Neuronal stem cell (in vitro differentiated cells): ENCODE measurements around the gene GRK6.
A peak's percentile ranks its signal among the peaks of the same experiment; 100 is the strongest.

ENCODE experiments used
- DNase-seq: peaks from one replicate; pipeline ENCODE4 v3.0.0-alpha.2; 2013; ENCODE audit warnings: low spot score
- H2AFZ ChIP-seq: one replicate; pipeline ENCODE4 v1.6.1; 2013; ENCODE audit warnings: mild to moderate bottlenecking, low read length, inconsistent platforms
- H2AK5ac ChIP-seq: 2 replicates; pipeline ENCODE4 v1.6.1; 2013; ENCODE audit warnings: low read depth, mild to moderate bottlenecking, inconsistent platforms, low read length, moderate library complexity, mixed read lengths
- H2BK120ac ChIP-seq: 2 replicates; pipeline ENCODE4 v1.6.1; 2013; ENCODE audit warnings: low read depth, mild to moderate bottlenecking, inconsistent platforms, low read length, moderate library complexity, mixed read lengths
- H2BK12ac ChIP-seq: one replicate; pipeline ENCODE4 v1.6.1; 2013; ENCODE audit warnings: low read length, inconsistent platforms
- H2BK15ac ChIP-seq: 2 replicates; pipeline ENCODE4 v1.6.1; 2013; ENCODE audit warnings: mild to moderate bottlenecking, low read length, inconsistent platforms, mixed read lengths
- H2BK5ac ChIP-seq: one replicate; pipeline ENCODE4 v1.6.1; 2013; ENCODE audit warnings: inconsistent platforms, mild to moderate bottlenecking, low read length, moderate library complexity
- H3K14ac ChIP-seq: one replicate; pipeline ENCODE4 v1.6.1; 2013; ENCODE audit warnings: low read length, inconsistent platforms
- H3K18ac ChIP-seq: 2 replicates; pipeline ENCODE4 v1.6.1; 2013; ENCODE audit warnings: low read length, inconsistent platforms
- H3K23ac ChIP-seq: 2 replicates; pipeline ENCODE4 v1.6.1; 2013; ENCODE audit warnings: low read depth, mild to moderate bottlenecking, mixed read lengths, low read length, inconsistent platforms; ENCODE audit not compliant: poor library complexity
- H3K27ac ChIP-seq: replicated peaks from 3 replicates; pipeline ENCODE4 v1.5.1; 2013; ENCODE audit warnings: low read length, inconsistent platforms
- H3K27me3 ChIP-seq, 3 experiments: 2 replicates each; pipeline ENCODE4 v1.6.1; 2013; ENCODE audit warnings: low read length in 3 of 3, mild to moderate bottlenecking in 2 of 3, inconsistent platforms in 1 of 3, low read depth in 1 of 3, mixed read lengths in 1 of 3, moderate library complexity in 1 of 3; ENCODE audit not compliant: control insufficient read depth in 3 of 3, insufficient read depth in 3 of 3
- H3K36me3 ChIP-seq, 2 donors: replicated peaks in 1 of 2; 2 replicates each; pipeline ENCODE4 v1.6.1; 2013; ENCODE audit warnings: low read length in 2 of 2; ENCODE audit not compliant: control insufficient read depth in 2 of 2, insufficient read depth in 2 of 2
- H3K4ac ChIP-seq: 2 replicates; pipeline ENCODE4 v1.6.1; 2013; ENCODE audit warnings: inconsistent platforms, mild to moderate bottlenecking, low read length, moderate library complexity
- H3K4me1 ChIP-seq, 2 donors: 1 replicate in 1 of 2; 2 replicates in 1 of 2; pipeline ENCODE4 v1.6.1; 2013; ENCODE audit warnings: low read length in 2 of 2, low read depth in 1 of 2; ENCODE audit not compliant: control insufficient read depth in 2 of 2, insufficient read depth in 1 of 2
- H3K4me2 ChIP-seq: one replicate; pipeline ENCODE4 v1.6.1; 2013; ENCODE audit warnings: mild to moderate bottlenecking, low read length, inconsistent platforms; ENCODE audit not compliant: insufficient read depth, poor library complexity, severe bottlenecking
- H3K4me3 ChIP-seq, 2 donors: 2 replicates each; pipeline ENCODE4 v1.5.1; 2013; ENCODE audit warnings: low read length in 2 of 2, mild to moderate bottlenecking in 2 of 2, inconsistent platforms in 1 of 2, moderate library complexity in 1 of 2
- H3K79me1 ChIP-seq: one replicate; pipeline ENCODE4 v1.6.1; 2013; ENCODE audit warnings: low read depth, mild to moderate bottlenecking, inconsistent platforms, low read length, moderate library complexity
- H3K9ac ChIP-seq: one replicate; pipeline ENCODE4 v1.6.1; 2013; ENCODE audit warnings: mild to moderate bottlenecking, low read depth, low read length, inconsistent platforms; ENCODE audit not compliant: poor library complexity
- H3K9me3 ChIP-seq, 2 donors: replicated peaks in 1 of 2; 2 replicates each; pipeline versions ENCODE3 to v1.6.1; 2013; ENCODE audit warnings: low read length in 2 of 2, mild to moderate bottlenecking in 2 of 2, inconsistent platforms in 1 of 2, low read depth in 1 of 2, mixed read lengths in 1 of 2, moderate library complexity in 1 of 2; ENCODE audit not compliant: control insufficient read depth in 2 of 2, insufficient read depth in 1 of 2
- H4K8ac ChIP-seq: one replicate; pipeline ENCODE4 v1.6.1; 2013; ENCODE audit warnings: low read depth, mild to moderate bottlenecking, inconsistent platforms, low read length, moderate library complexity
- H4K91ac ChIP-seq: one replicate; pipeline ENCODE4 v1.6.1; 2013; ENCODE audit warnings: low read length, low read depth, mild to moderate bottlenecking, inconsistent platforms; ENCODE audit not compliant: poor library complexity
- WGBS, 2 donors: extraction: QIAGEN DNeasy Blood & Tissue Kit; methylation state at CpG; one replicate each; pipeline ENCODE4 v1.1.7; 2013; ENCODE audit warnings: missing lambda C conversion rate in 2 of 2, mixed read lengths in 1 of 2; ENCODE audit not compliant: insufficient read length in 2 of 2, insufficient replicate concordance in 1 of 2; ENCODE audit errors: extremely low coverage in 2 of 2; 5-methylcytosine and 5-hydroxymethylcytosine counted together

The GRK6 gene

DNA sequence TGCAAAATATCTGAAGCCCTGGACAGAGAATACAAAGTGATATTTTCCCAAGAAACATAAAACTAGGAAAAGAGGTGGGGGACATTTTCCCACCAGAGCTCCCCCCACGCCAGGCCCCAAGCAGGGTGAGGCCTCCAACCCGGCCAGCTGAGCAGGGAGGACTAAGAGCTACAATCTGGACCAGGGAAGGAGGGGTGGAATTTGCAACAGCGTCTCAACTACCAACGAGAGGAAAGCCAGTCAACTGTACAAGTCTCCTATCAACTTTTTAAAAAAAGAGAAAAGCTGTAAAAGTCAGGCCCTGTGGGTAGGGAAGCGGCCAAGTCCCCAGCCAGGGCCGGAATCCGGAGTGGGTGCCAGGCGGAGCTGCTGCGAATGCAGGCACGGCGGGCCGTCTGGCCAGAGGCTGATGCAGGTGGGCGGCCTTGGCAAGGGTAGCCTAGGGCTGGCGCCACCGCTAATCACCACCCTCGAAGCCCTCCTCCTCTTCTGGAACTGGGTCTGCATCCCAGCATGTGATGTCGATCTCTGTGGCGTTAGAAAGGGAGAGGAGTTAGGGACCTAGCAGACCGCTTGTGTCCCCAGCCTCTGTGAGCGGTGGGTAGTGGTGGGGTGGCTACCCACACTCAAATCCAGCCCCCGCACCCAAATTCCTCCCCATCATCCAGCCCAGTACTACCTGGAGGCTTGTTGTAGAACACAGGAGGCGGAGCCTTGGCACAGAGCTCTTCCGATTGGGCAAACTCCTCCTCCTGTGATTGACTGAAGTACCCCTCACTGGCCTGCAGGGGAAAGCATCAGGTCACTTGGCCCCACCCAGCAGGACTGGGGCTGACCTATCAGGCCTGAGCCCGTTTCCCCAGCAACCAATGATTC is 30.7 kb downstream of the GRK6 start:
- Histone ChIP-seq H3K4ac (no peak overlapping the region), H3K9me3 (peaks cover 0 to 3% of the 10 kb centered on the region in 2 donors), H3K23ac (no peak overlapping the region), H2BK12ac (no peak overlapping the region), H2BK120ac (peak overlapping the region; percentile 44), H2BK5ac (no peak overlapping the region), H4K91ac (no peak overlapping the region), H4K8ac (no peak overlapping the region), H2BK15ac (no peak overlapping the region), H3K4me2 (no peak overlapping the region), H3K4me1 (peaks cover 19 to 21% of the 10 kb centered on the region in 2 donors), H3K9ac (no peak overlapping the region), H3K27me3 (peaks cover 0 to 2% (median 0%) of the 10 kb centered on the region in 3 experiments), H2AFZ (no peak overlapping the region), H3K79me1 (peaks cover 19% of the 10 kb centered on the region), H3K36me3 (peaks cover 40 to 90% of the 10 kb centered on the region in 2 donors), H2AK5ac (no peak overlapping the region), H3K14ac (no peak overlapping the region), H3K4me3 (no peak overlapping the region), H3K27ac (peak overlapping the region; percentile 8), H3K18ac (peak overlapping the region; percentile 24)
- WGBS, 2 donors, result no CpG with 5 or more reads among the region's 24 CpGs
- DNase-seq, result peak; percentile 97

DNA sequence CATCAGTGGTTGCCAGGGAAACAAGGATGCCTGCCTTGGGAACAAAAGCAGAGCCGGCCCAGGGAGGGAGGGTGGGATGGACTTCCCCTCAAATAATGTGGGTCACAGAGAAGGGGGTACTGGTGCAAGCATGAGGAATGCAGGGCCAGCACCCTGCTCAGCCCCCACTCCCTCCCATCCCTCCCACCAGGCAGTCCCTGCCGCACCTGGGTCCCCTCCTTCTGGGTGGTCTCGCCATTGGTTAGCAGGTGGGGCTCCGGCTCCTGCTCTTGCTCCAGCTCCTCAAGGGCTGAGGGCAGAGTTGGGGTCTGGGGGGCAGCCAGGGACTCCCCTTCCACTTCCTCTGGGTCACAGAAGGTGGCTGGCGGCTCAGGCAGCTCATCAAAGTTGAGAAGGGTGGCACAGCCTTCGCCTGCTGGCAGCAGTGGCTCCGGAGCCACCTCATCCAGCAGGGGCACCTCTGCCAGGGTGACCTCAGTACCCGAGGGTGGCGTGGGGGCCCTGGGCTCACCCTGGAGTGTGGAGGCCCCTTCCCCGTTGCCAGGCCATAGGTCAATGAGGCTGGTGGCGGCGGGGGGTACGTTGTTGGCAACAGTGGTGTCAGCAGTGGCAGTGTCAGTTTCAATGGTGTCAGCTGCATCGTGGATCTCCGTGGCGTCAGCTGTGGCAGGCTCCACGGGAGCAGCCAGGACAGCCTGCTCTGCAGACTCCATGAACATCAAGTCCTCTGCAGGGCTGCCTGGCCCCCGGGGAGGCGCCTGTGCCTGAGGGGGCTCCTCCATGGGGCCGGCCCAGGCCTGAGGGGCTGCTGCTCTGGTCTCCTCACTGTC is 31.6 kb downstream of the GRK6 start:
- Histone ChIP-seq H2BK120ac (no peak overlapping the region), H2AFZ (no peak overlapping the region), H3K79me1 (peaks cover 19% of the 10 kb centered on the region), H2BK5ac (peak overlapping the region; percentile 87), H2BK15ac (peak overlapping the region; percentile 83), H3K27ac (peak overlapping the region; percentile 69), H3K36me3 (peaks cover 46 to 89% of the 10 kb centered on the region in 2 donors), H4K91ac (no peak overlapping the region), H3K18ac (peak overlapping the region; percentile 38), H3K4me1 (peaks cover 19 to 21% of the 10 kb centered on the region in 2 donors), H3K4me3 (no peak overlapping the region), H3K27me3 (no peaks in the 10 kb centered on the region), H3K9ac (peak overlapping the region; percentile 44), H2BK12ac (no peak overlapping the region), H3K14ac (no peak overlapping the region), H3K23ac (peak overlapping the region; percentile 73), H4K8ac (no peak overlapping the region), H3K4ac (no peak overlapping the region), H3K9me3 (peaks cover 0 to 3% of the 10 kb centered on the region in 2 donors), H3K4me2 (no peak overlapping the region), H2AK5ac (peak overlapping the region; percentile 75)
- DNase-seq, result no peak
- WGBS, 2 donors, result no CpG with 5 or more reads among the region's 20 CpGs

DNA sequence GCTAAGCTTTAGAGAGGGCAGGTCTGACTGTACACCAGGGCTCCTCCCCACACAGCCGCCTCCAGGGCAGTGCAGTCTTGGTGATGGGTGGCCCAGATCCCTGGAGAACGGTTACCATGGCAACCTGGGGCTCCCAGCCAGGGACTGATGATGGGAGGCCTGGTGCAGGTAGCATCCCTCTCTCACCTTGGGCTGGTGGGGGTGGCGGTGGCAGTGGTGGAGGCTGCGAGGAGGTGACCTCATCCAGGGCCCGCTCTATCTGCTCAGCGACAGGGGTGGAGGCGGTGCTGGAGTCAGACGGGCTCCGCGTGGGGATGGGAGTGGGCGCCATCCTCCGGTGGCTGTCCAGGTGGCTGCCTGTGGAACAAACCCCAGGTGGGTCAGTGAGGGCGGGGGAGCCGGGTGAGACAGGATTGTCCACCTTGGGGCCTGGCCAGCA is 32.5 kb downstream of the GRK6 start:
- WGBS, 2 donors, result no CpG with 5 or more reads among the region's 14 CpGs
- H2BK15ac ChIP-seq, result no peak overlapping the region
- peak overlapping the region; percentile 73 for H3K23ac ChIP-seq
- H4K91ac ChIP-seq, result no peak overlapping the region
- H3K4me2 ChIP-seq, result no peak overlapping the region
- peaks cover 52 to 89% of the 10 kb centered on the region in 2 donors for H3K36me3 ChIP-seq
- H3K79me1 ChIP-seq, result peaks cover 19% of the 10 kb centered on the region
- no peak overlapping the region for H3K4ac ChIP-seq
- H2BK5ac ChIP-seq, result peak overlapping the region; percentile 87
- peak overlapping the region; percentile 21 for H3K9ac ChIP-seq
- peak overlapping the region; percentile 48 for H3K18ac ChIP-seq
- peaks cover 14 to 21% of the 10 kb centered on the region in 2 donors for H3K4me1 ChIP-seq
- peaks cover 0 to 3% of the 10 kb centered on the region in 2 donors for H3K9me3 ChIP-seq
- peak overlapping the region; percentile 69 for H3K27ac ChIP-seq
- no peak overlapping the region for H4K8ac ChIP-seq
- no peak overlapping the region for H2BK120ac ChIP-seq
- no peak overlapping the region for H2BK12ac ChIP-seq
- no peak for DNase-seq
- no peak overlapping the region for H2AK5ac ChIP-seq
- peak overlapping the region; percentile 38 for H3K14ac ChIP-seq
- H3K27me3 ChIP-seq, result no peaks in the 10 kb centered on the region
- H2AFZ ChIP-seq, result no peak overlapping the region
- H3K4me3 ChIP-seq, result no peak overlapping the region
